Hepatocyte (in vitro differentiated cells): Measurements from ENCODE around the gene MICU1.

Source experiments
- CTCF ChIP-seq: fragments of 200-600 bp; sonication (generic); IDR thresholded peaks from 2 replicates; pipeline ENCODE4 v1.5.1; 2016; ENCODE audit warnings: antibody characterized with exemption, mild to moderate bottlenecking; ENCODE audit not compliant: poor library complexity
- EZH2 ChIP-seq: fragments of 200-600 bp; sonication (generic); IDR thresholded peaks from 2 replicates; pipeline ENCODE4 v1.6.1; 2016; ENCODE audit warnings: antibody characterized with exemption, mild to moderate bottlenecking, borderline replicate concordance
- EZH2phosphoT487 ChIP-seq: fragments of 200-600 bp; sonication (generic); IDR thresholded peaks from one replicate; pipeline ENCODE4 v1.6.1; 2018; ENCODE audit warnings: antibody characterized with exemption, mild to moderate bottlenecking, low read depth, moderate library complexity; ENCODE audit not compliant: unreplicated experiment, severe bottlenecking

- TF ChIP-seq CTCF = no peak
- TF ChIP-seq EZH2 = no peak
- no peak for TF ChIP-seq EZH2phosphoT487
Measured at GRCh38 chr10:72449941-72450441, 175.9 kb downstream of the MICU1 start.
